ENCODE measurements around the gene C10orf95.

Gene C10orf95

GRCh38 chr10:102420714-102421506 lies 30.4 kb downstream of the C10orf95 start, which contains the start of gene FBXL15 (continued):
- TF ChIP-seq ZBTB11 (tag by site-specific recombination; conservative IDR thresholded peaks at IDR 0.05; ENCODE audit: low read depth) = peak; percentile 100
- peak; percentile 71 for TF ChIP-seq ZNF341 (tag by site-specific recombination; IDR thresholded peaks at IDR 0.05; ENCODE audit: low read depth)
- peak; percentile 89 for TF ChIP-seq ZNF660 (tag by site-specific recombination; IDR thresholded peaks at IDR 0.05)
- TF ChIP-seq, protein P1, sequence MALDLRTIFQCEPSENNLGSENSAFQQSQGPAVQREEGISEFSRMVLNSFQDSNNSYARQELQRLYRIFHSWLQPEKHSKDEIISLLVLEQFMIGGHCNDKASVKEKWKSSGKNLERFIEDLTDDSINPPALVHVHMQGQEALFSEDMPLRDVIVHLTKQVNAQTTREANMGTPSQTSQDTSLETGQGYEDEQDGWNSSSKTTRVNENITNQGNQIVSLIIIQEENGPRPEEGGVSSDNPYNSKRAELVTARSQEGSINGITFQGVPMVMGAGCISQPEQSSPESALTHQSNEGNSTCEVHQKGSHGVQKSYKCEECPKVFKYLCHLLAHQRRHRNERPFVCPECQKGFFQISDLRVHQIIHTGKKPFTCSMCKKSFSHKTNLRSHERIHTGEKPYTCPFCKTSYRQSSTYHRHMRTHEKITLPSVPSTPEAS (tag by site-specific recombination; IDR thresholded peaks at IDR 0.05) = peak; percentile 62
- no peak for TF ChIP-seq ZNF621 (tag by site-specific recombination; IDR thresholded peaks at IDR 0.05)
- TF ChIP-seq, protein P2, sequence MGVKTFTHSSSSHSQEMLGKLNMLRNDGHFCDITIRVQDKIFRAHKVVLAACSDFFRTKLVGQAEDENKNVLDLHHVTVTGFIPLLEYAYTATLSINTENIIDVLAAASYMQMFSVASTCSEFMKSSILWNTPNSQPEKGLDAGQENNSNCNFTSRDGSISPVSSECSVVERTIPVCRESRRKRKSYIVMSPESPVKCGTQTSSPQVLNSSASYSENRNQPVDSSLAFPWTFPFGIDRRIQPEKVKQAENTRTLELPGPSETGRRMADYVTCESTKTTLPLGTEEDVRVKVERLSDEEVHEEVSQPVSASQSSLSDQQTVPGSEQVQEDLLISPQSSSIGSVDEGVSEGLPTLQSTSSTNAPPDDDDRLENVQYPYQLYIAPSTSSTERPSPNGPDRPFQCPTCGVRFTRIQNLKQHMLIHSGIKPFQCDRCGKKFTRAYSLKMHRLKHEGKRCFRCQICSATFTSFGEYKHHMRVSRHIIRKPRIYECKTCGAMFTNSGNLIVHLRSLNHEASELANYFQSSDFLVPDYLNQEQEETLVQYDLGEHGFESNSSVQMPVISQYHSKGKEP (tag by site-specific recombination; IDR thresholded peaks at IDR 0.05) = peak; percentile 33; the same call in 1 of the 2 replicates
- peak; percentile 72; the same call in 1 of the 2 replicates for TF ChIP-seq OVOL3 (tag by site-specific recombination; IDR thresholded peaks at IDR 0.05)
- no peak for TF ChIP-seq ZNF426 (tag by site-specific recombination; IDR thresholded peaks at IDR 0.05)
- TF ChIP-seq ZNF654 (tag by site-specific recombination; IDR thresholded peaks at IDR 0.05; ENCODE audit: low read depth) = no peak
- TF ChIP-seq ZNF501 (tag by site-specific recombination; IDR thresholded peaks at IDR 0.05) = peak; percentile 97
- no peak for TF ChIP-seq HOXD13 (CRISPR knock-in tag; IDR thresholded peaks at IDR 0.05; ENCODE audit: borderline replicate concordance)
- peak; percentile 6; the same call in 1 of the 2 replicates for TF ChIP-seq ZBTB1 (tag by site-specific recombination; IDR thresholded peaks at IDR 0.05)
- TF ChIP-seq ZNF146 (tag by site-specific recombination; IDR thresholded peaks at IDR 0.05) = peak; percentile 67; the same call in 1 of the 2 replicates
- no peak for TF ChIP-seq ZNF768 (tag by site-specific recombination; IDR thresholded peaks at IDR 0.05)
- 0 out of 2 replicates have a peak, but pooled peaks have one; percentile 31 for TF ChIP-seq KLF1 (tag by site-specific recombination; IDR thresholded peaks at IDR 0.05)
- TF ChIP-seq, protein P3, sequence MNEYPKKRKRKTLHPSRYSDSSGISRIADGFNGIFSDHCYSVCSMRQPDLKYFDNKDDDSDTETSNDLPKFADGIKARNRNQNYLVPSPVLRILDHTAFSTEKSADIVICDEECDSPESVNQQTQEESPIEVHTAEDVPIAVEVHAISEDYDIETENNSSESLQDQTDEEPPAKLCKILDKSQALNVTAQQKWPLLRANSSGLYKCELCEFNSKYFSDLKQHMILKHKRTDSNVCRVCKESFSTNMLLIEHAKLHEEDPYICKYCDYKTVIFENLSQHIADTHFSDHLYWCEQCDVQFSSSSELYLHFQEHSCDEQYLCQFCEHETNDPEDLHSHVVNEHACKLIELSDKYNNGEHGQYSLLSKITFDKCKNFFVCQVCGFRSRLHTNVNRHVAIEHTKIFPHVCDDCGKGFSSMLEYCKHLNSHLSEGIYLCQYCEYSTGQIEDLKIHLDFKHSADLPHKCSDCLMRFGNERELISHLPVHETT (tag by site-specific recombination; IDR thresholded peaks at IDR 0.05) = peak; percentile 96
- no peak for TF ChIP-seq ZNF23 (tag by site-specific recombination; IDR thresholded peaks at IDR 0.05; ENCODE audit: borderline replicate concordance)
- TF ChIP-seq ZNF121 (tag by site-specific recombination; IDR thresholded peaks at IDR 0.05) = peak; percentile 62; the same call in 1 of the 2 replicates
- TF ChIP-seq ZBTB8A (tag by site-specific recombination; IDR thresholded peaks at IDR 0.05) = peak; percentile 42; the same call in 1 of the 2 replicates
- peak; percentile 77 for TF ChIP-seq OSR2 (tag by site-specific recombination; IDR thresholded peaks at IDR 0.05)
- TF ChIP-seq ZFHX2 (tag by site-specific recombination; conservative IDR thresholded peaks at IDR 0.05) = peak; percentile 59
- TF ChIP-seq WT1 (tag by site-specific recombination; IDR thresholded peaks at IDR 0.05) = peak; percentile 46
- peak; percentile 81 for TF ChIP-seq ZNF518A (tag by site-specific recombination; conservative IDR thresholded peaks at IDR 0.05; ENCODE audit: low read depth)
- TF ChIP-seq ZNF629 (tag by site-specific recombination; IDR thresholded peaks at IDR 0.05) = peak; percentile 89
- TF ChIP-seq GLIS1 (tag by site-specific recombination; IDR thresholded peaks at IDR 0.05) = peak; percentile 31; the same call in 1 of the 2 replicates
- peak; percentile 44; the same call in 1 of the 2 replicates for TF ChIP-seq ZNF664 (tag by site-specific recombination; IDR thresholded peaks at IDR 0.05)
- peak; percentile 97 for TF ChIP-seq IKZF3 (tag by site-specific recombination; IDR thresholded peaks at IDR 0.05)
